Endodermal cell (in vitro differentiated cells): ENCODE measurements around the gene GPX1. TPM values are rescaled to one million over a fixed set of nuclear protein-coding genes. Genes with fewer than 3 reads are reported as not detected.

Experiments
- DNase-seq: peaks from one replicate; pipeline ENCODE4 v3.0.0-alpha.2; 2017
- H3K27ac ChIP-seq: 2 replicates; pipeline ENCODE4 v1.5.1; 2013; ENCODE audit warnings: mild to moderate bottlenecking, low read depth, low read length, moderate library complexity
- H3K27me3 ChIP-seq: 2 replicates; pipeline ENCODE4 v1.6.1; 2013; ENCODE audit warnings: mild to moderate bottlenecking, low read length, moderate library complexity; ENCODE audit not compliant: insufficient read depth, control insufficient read depth, poor library complexity, severe bottlenecking
- H3K36me3 ChIP-seq: 2 replicates; pipeline ENCODE4 v1.7.0; 2013; ENCODE audit warnings: mild to moderate bottlenecking, low read length, moderate library complexity; ENCODE audit not compliant: control insufficient read depth, insufficient read depth
- H3K4me1 ChIP-seq: one replicate; pipeline ENCODE4 v1.7.0; 2013; ENCODE audit warnings: low read length; ENCODE audit not compliant: control insufficient read depth, insufficient read depth
- H3K4me3 ChIP-seq: 2 replicates; pipeline ENCODE4 v1.5.1; 2013; ENCODE audit warnings: mild to moderate bottlenecking, low read length, moderate library complexity
- H3K9ac ChIP-seq: 2 replicates; pipeline ENCODE4 v1.6.1; 2013; ENCODE audit warnings: mild to moderate bottlenecking, low read length, moderate library complexity; ENCODE audit not compliant: poor library complexity, severe bottlenecking; ENCODE audit errors: extremely low read depth
- H3K9me3 ChIP-seq: 2 replicates; pipeline ENCODE4 v1.6.1; 2013; ENCODE audit warnings: mild to moderate bottlenecking, low read length, moderate library complexity; ENCODE audit not compliant: control insufficient read depth
- H3K27ac Mint-ChIP-seq: 2 replicates; pipeline ENCODE4 v1.8.0; 2020; ENCODE audit warnings: mixed read lengths
- H3K27me3 Mint-ChIP-seq: 2 replicates; pipeline ENCODE4 v1.8.0; 2021; ENCODE audit warnings: mild to moderate bottlenecking, mixed read lengths; ENCODE audit not compliant: insufficient read depth
- H3K36me3 Mint-ChIP-seq: 2 replicates; pipeline ENCODE4 v1.8.0; 2020; ENCODE audit warnings: low read depth, mixed read lengths
- H3K4me1 Mint-ChIP-seq: 2 replicates; pipeline ENCODE4 v1.8.0; 2020; ENCODE audit warnings: mixed read lengths
- H3K4me3 Mint-ChIP-seq: 2 replicates; pipeline ENCODE4 v1.8.0; 2020; ENCODE audit warnings: mild to moderate bottlenecking, moderate library complexity, mixed read lengths
- H3K9me3 Mint-ChIP-seq: 2 replicates; pipeline ENCODE4 v1.8.0; 2020; ENCODE audit warnings: mild to moderate bottlenecking, mixed read lengths
- WGBS, 2 experiments: methylation state at CpG; one replicate each; pipeline versions ENCODE4 v1.1.5 to v1.1.7; 2013; ENCODE audit warnings: missing lambda C conversion rate in 2 of 2, mixed read lengths in 1 of 2; ENCODE audit not compliant: insufficient coverage in 1 of 2, insufficient read length in 1 of 2; 5-methylcytosine and 5-hydroxymethylcytosine counted together
- total RNA-seq, 2 donors: library from RNA; stranded (reverse); fragmentation: NEBNext Ultra II Directional in 1 of 2; extraction: Animal tissue kit (Norgen Biotek cat#: 25700) in 1 of 2; gene quantifications; 2 replicates in 1 of 2; 3 replicates in 1 of 2; pipeline ENCODE4 v1.2.1, GENCODE V29; 2021
- TF ChIP-seq, protein P1 (sequence below): fragments of 200-600 bp; sonication (generic); conservative IDR thresholded peaks from 2 replicates; pipeline ENCODE4 v1.5.0; 2021; ENCODE audit warnings: antibody characterized with exemption, mild to moderate bottlenecking

GPX1 gene
- total RNA-seq, 2 donors from 2014 or later: 178 to 195 TPM

GRCh38 chr3:49339581-49339940, 18.6 kb downstream of the GPX1 start:
- H3K27ac ChIP-seq: peak overlapping the region; percentile 85
- TF ChIP-seq, protein P1, sequence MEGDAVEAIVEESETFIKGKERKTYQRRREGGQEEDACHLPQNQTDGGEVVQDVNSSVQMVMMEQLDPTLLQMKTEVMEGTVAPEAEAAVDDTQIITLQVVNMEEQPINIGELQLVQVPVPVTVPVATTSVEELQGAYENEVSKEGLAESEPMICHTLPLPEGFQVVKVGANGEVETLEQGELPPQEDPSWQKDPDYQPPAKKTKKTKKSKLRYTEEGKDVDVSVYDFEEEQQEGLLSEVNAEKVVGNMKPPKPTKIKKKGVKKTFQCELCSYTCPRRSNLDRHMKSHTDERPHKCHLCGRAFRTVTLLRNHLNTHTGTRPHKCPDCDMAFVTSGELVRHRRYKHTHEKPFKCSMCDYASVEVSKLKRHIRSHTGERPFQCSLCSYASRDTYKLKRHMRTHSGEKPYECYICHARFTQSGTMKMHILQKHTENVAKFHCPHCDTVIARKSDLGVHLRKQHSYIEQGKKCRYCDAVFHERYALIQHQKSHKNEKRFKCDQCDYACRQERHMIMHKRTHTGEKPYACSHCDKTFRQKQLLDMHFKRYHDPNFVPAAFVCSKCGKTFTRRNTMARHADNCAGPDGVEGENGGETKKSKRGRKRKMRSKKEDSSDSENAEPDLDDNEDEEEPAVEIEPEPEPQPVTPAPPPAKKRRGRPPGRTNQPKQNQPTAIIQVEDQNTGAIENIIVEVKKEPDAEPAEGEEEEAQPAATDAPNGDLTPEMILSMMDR: no peak
- 3 to 4% methylated on average over 5 to 17 of the region's 17 CpGs for WGBS, 2 experiments
- no peaks in the 10 kb centered on the region for H3K9me3 Mint-ChIP-seq
- H3K4me1 ChIP-seq: no peaks in the 10 kb centered on the region
- H3K27ac Mint-ChIP-seq: peak overlapping the region; percentile 82
- H3K27me3 Mint-ChIP-seq: no peaks in the 10 kb centered on the region
- H3K9ac ChIP-seq: peak overlapping the region; percentile 70
- peak overlapping the region; percentile 90 for H3K4me3 Mint-ChIP-seq
- DNase-seq: no peak
- peaks cover 14% of the 10 kb centered on the region for H3K4me1 Mint-ChIP-seq
- H3K4me3 ChIP-seq: peak overlapping the region; percentile 79
- H3K9me3 ChIP-seq: no peaks in the 10 kb centered on the region
- H3K27me3 ChIP-seq: no peaks in the 10 kb centered on the region
- H3K36me3 Mint-ChIP-seq: peaks cover 14% of the 10 kb centered on the region
- H3K36me3 ChIP-seq: peaks cover 17% of the 10 kb centered on the region

GRCh38 chr3:49333916-49334633, 24.1 kb downstream of the GPX1 start:
- DNase-seq: no peak
- H3K27ac ChIP-seq: no peak overlapping the region
- Mint-ChIP-seq H3K27ac (no peak overlapping the region), H3K9me3 (peaks cover 4% of the 10 kb centered on the region), H3K27me3 (no peaks in the 10 kb centered on the region), H3K4me1 (peaks cover 1% of the 10 kb centered on the region), H3K4me3 (no peak overlapping the region), H3K36me3 (peaks cover 58% of the 10 kb centered on the region)
- peaks cover 56% of the 10 kb centered on the region for H3K36me3 ChIP-seq
- no peaks in the 10 kb centered on the region for H3K4me1 ChIP-seq
- no peak overlapping the region for H3K4me3 ChIP-seq
- H3K9me3 ChIP-seq: peaks cover 8% of the 10 kb centered on the region
- TF ChIP-seq, protein P1: no peak
- no peak overlapping the region for H3K9ac ChIP-seq
- H3K27me3 ChIP-seq: no peaks in the 10 kb centered on the region
- WGBS, 2 experiments: 90 to 94% methylated on average over 2 to 5 of the region's 5 CpGs

GRCh38 chr3:49333091-49333490, 25.1 kb downstream of the GPX1 start:
- no peak overlapping the region for H3K9ac ChIP-seq
- H3K36me3 Mint-ChIP-seq: peaks cover 59% of the 10 kb centered on the region
- peaks cover 4% of the 10 kb centered on the region for H3K9me3 Mint-ChIP-seq
- no peak overlapping the region for H3K27ac Mint-ChIP-seq
- no peaks in the 10 kb centered on the region for H3K4me1 Mint-ChIP-seq
- no peak overlapping the region for H3K4me3 Mint-ChIP-seq
- H3K4me3 ChIP-seq: no peak overlapping the region
- H3K27me3 Mint-ChIP-seq: no peaks in the 10 kb centered on the region
- TF ChIP-seq, protein P1: no peak
- DNase-seq: no peak
- no peaks in the 10 kb centered on the region for H3K27me3 ChIP-seq
- no peaks in the 10 kb centered on the region for H3K4me1 ChIP-seq
- H3K36me3 ChIP-seq: peaks cover 56% of the 10 kb centered on the region
- H3K9me3 ChIP-seq: peaks cover 8% of the 10 kb centered on the region
- no peak overlapping the region for H3K27ac ChIP-seq
- 78 to 100% methylated on average over 1 to 3 of the region's 3 CpGs for WGBS, 2 experiments
